Stimulated activated CD4-positive, alpha-beta T cell treated with anti-CD3 and anti-CD28 coated beads, Interleukin-12 subunit alpha, Interleukin-12 subunit beta, amount 100 ng/mL, for 24 hours (primary cell): ENCODE results near the gene KANSL1.
"Not testable (repeated sequence)": the region's sequence is repeated elsewhere in the genome, so short reads cannot be mapped to it uniquely, and the experiment has no call there.

Experiments
- DNase-seq, 2 experiments: peaks; one replicate each; pipeline ENCODE4 v3.0.0-alpha.2; 2020; ENCODE audit warnings: low read depth in 2 of 2

Gene KANSL1

GRCh38 chr17:46037722-46038255 lies 155.4 kb downstream of the KANSL1 start:
- DNase-seq: no peak

DNA sequence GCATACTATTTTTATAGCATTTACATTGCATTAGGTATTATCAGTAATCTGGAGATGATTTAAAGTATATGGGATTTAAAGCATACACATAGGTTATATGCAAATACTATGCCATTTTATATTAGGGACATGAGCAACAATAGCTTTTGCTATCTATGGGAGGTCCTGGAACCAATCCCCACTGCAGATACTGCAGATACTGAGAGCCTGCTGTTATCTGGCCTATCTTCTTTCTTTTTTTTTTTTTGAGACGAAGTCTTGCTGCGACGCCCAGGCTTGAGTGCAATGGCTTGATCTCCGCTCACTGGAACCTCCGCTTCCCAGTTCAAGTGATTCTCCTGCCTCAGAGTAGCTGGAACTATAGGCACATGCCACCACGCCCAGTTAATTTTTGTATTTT lies 156.7 kb downstream of the KANSL1 start:
- no peak for DNase-seq

DNA sequence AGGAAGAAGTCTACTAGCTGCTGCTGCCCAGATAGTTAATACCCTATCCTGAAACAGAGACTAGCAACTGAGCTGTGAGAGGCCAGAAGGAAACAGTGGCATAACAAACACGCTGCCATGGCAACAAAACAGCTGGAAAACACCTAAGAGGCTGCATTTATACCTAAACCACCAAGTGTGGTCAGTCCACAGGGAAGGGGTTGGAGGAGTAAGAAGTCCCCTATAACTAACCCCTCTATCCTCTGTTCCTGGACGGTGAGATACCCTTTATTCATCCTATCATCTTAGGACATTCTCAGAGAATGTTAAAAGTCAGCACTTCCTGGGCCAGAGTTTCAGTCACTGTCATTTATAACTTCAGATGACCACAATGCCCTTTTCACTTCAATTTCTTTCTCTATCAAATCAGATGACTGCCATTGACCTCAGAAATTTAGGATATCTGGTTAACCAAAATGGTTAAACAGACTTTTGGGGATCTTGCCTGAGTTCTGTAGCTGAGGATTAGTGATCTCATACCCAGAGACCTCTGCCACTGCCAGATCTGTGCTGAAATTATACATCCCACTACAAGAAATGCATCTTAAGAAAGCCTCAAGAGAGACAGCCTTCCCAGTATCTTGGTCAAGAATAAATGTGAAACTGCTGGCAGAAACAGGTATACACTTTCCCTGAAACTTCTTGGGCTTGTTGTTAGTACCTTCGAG lies 158.0 kb downstream of the KANSL1 start:
- DNase-seq: no peak

DNA sequence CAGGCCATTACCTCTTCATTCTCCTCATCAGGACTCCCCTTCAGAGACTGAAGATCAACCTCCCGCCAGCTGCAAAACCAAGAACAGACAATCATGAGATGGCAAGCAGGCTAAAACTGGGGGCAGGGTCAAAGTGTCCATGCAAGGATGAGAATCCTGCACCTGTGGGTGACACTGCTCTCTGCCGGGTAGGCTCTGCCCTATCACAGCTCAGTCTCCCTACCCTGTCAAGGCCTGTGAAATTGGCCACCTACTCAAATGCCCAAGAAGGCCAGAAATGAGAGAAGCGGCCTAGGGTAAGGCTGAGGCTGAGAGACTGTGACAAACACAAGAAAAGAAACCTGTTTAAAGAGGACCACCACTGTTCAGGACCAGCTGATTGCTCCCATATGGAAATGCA lies 159.8 kb downstream of the KANSL1 start:
- DNase-seq: no peak

GRCh38 chr17:46032909-46033308 lies 160.3 kb downstream of the KANSL1 start:
- DNase-seq: no peak

DNA sequence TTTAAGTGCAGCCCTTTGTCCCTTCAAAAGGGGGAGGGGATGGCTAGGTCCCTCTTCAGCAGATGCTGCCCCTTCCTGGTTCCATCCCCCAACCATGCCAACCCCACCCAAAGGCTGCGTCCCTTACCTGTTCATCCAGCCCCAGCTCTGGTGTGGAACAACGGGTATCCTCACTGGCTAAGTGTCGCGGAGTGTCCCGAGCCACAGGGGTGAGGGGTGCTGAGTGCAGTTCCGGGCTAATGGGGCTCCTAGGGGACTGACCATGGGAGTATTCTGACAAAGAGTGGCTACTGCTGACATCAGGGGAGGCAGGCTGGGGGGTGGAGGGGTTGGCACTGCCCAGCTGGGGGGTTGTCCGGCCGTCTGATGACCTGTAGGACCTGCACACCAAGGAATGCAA lies 161.3 kb downstream of the KANSL1 start:
- DNase-seq: no peak

GRCh38 chr17:46031440-46031839 lies 161.8 kb downstream of the KANSL1 start:
- no peak for DNase-seq

GRCh38 chr17:46030752-46031151 lies 162.5 kb downstream of the KANSL1 start:
- no peak for DNase-seq

DNA sequence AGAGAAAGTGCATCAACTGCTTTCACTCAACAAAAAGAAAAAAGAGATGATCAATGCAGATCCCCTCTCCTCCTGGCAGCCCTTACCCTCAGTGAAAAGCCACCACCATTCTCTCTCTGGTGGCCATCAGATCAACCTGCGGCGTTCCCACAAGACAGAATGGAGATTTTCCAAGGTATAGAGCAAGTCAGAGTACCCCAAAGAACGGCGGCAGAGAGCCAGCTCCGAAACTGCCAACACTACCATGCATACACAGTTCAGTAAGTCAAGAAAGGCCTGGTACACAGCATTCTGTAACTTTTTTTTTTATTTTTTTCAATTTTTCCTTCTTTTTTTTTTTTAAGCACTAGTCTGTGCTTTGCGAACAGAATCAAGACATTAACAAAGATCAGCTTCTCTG lies 163.6 kb downstream of the KANSL1 start:
- DNase-seq: no peak

- no peak for DNase-seq
These were observed 164.2 kb downstream of the KANSL1 start for GRCh38 chr17:46028981-46029565.

DNA sequence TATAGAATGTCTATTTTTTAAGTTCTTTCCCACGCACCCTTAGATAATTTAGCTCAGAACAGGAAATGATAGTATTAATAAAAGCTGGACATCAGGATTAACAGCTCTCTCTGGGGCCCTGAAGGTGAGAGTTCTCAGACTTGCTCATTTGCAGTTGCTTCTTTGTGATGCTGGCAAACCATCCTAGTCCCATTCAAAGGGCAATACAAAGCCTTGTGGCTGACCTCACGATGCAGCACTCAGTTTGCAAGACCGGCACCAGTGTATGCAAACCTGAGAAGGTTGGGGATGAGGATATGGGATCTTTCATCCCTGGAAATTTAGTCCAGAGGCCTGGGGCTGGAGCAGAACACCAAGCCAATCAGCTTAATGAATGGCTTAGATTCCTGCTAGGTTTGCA lies 164.9 kb downstream of the KANSL1 start:
- no peak for DNase-seq

GRCh38 chr17:46027976-46028325 lies 165.3 kb downstream of the KANSL1 start:
- no peak for DNase-seq

GRCh38 chr17:46027048-46027975 lies 165.9 kb downstream of the KANSL1 start:
- no peak for DNase-seq

DNA sequence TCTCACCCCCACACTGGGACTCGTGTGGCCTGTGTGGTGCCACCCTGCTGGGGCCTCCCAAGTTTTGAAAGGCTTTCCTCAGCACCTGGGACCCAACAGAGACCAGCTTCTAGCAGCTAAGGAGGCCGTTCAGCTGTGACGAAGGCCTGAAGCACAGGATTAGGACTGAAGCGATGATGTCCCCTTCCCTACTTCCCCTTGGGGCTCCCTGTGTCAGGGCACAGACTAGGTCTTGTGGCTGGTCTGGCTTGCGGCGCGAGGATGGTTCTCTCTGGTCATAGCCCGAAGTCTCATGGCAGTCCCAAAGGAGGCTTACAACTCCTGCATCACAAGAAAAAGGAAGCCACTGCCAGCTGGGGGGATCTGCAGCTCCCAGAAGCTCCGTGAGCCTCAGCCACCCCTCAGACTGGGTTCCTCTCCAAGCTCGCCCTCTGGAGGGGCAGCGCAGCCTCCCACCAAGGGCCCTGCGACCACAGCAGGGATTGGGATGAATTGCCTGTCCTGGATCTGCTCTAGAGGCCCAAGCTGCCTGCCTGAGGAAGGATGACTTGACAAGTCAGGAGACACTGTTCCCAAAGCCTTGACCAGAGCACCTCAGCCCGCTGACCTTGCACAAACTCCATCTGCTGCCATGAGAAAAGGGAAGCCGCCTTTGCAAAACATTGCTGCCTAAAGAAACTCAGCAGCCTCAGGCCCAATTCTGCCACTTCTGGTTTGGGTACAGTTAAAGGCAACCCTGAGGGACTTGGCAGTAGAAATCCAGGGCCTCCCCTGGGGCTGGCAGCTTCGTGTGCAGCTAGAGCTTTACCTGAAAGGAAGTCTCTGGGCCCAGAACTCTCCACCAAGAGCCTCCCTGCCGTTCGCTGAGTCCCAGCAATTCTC lies 166.8 kb downstream of the KANSL1 start:
- DNase-seq: no peak

- no peak for DNase-seq
These were observed 167.6 kb downstream of the KANSL1 start for GRCh38 chr17:46025510-46026165.

- no peak for DNase-seq
These were observed 168.2 kb downstream of the KANSL1 start for GRCh38 chr17:46025060-46025459.

DNA sequence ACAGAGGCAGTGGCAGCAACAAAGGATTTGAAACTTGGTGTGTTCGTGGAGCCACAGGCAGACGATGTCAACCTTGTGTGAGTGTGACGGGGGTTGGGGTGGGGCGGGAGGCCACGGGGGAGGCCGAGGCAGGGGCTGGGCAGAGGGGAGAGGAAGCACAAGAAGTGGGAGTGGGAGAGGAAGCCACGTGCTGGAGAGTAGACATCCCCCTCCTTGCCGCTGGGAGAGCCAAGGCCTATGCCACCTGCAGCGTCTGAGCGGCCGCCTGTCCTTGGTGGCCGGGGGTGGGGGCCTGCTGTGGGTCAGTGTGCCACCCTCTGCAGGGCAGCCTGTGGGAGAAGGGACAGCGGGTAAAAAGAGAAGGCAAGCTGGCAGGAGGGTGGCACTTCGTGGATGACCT lies 168.6 kb downstream of the KANSL1 start:
- no peak for DNase-seq

- DNase-seq: no peak
These were observed 169.3 kb downstream of the KANSL1 start for GRCh38 chr17:46023783-46024388.

DNA sequence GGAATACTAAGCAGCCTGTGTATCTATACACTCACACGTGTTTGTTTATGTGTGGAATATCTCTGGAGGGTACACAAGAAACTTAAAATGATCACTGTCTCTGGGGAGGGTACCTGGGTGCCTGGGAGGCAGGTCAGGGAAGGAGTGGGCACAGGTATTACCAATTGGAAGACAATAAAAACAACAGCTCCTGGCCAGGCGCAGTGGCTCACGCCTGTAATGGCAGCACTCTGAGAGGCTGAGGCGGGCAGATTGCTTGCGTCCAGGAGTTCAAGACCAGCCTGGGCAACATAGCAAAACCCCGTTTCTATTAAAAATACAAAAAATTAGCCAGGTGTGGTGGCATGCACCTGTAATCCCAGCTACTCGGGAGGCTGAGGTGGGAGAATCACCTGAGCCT lies 169.9 kb downstream of the KANSL1 start:
- DNase-seq: not testable (repeated sequence)

GRCh38 chr17:46020998-46021397 lies 172.2 kb downstream of the KANSL1 start:
- no peak for DNase-seq
